T-helper 2 cell treated with Interferon-gamma antibody and Interleukin-4, amounts not matched to agents 100 ng/mL and 5 ng/mL, for 36 hours (primary cell): ENCODE measurements around the gene RGS19. TPM values are rescaled to one million over a fixed set of nuclear protein-coding genes. Genes with fewer than 3 reads are reported as not detected.
"Not testable (repeated sequence)": the region's sequence is repeated elsewhere in the genome, so short reads cannot be mapped to it uniquely, and the experiment has no call there.

Experiments
- intact Hi-C: fragments of 100-400 bp; cut with micrococcal nuclease; formaldehyde crosslinking; loops from one replicate; pipeline ENCODE4 v1.15.1; 2023
- total RNA-seq: library from RNA; stranded (reverse); gene quantifications from 2 replicates; pipeline ENCODE4 v1.2.3, GENCODE V29; 2022

RGS19 gene
- 96.3 and 97.6 TPM in 2 replicates for total RNA-seq

- intact Hi-C loops = loop anchor here (1.0 to 5.0 kb wide), 2 partner anchors 16 to 42 kb away; partner anchors contain the start of genes C20orf204 and TCEA2
Measured at GRCh38 chr20:64079273-64080012, at the start of gene RGS19. Gene RGS19 (minus strand): TSS chr20:64079518. CDS start chr20:64076886, 2,632 bp downstream.

DNA sequence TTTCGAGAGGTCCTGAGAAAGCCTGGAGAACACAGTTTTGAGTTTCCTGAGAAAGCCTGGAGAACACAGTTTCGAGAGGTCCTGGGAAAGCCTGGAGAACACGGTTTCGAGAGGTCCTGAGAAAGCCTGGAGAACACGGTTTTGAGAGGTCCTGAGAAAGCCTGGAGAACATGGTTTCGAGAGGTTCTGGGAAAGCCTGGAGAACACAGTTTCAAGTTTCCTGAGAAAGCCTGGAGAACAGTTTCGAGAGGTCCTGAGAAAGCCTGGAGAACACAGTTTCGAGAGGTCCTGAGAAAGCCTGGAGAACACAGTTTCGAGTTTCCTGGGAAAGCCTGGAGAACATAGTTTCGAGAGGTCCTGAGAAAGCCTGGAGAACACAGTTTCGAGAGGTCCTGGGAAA lies 44.2 kb upstream of the RGS19 start:
- intact Hi-C loops = not testable (repeated sequence)

DNA sequence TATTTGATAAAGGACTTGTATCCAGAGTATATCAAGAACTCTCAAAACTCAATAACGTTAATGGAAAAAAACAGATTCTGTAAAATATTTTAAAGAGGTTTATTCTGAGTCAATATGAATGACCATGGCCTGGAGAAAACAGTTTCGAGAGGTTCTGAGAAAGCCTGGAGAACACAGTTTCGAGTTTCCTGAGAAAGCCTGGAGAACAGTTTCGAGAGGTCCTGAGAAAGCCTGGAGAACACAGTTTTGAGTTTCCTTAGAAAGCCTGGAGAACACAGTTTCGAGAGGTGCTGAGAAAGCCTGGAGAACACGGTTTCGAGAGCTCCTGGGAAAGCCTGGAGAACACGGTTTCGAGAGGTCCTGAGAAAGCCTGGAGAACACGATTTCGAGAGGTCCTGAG lies 43.6 kb upstream of the RGS19 start:
- intact Hi-C loops = not testable (repeated sequence)

- intact Hi-C loops = loop anchor here (2.0 kb wide), 2 partner anchors 39 to 83 kb away; no protein-coding TSS in a partner anchor
Measured at GRCh38 chr20:64121586-64121985, 42.3 kb upstream of the RGS19 start.

- intact Hi-C loops = loop anchor here (2.0 kb wide), 2 partner anchors 37 to 81 kb away; no protein-coding TSS in a partner anchor
Measured at GRCh38 chr20:64119681-64120341, 40.5 kb upstream of the RGS19 start.

- intact Hi-C loops = no loop called here
Measured at GRCh38 chr20:64119301-64119680, 40.0 kb upstream of the RGS19 start.

- intact Hi-C loops = not testable (repeated sequence)
Measured at GRCh38 chr20:64117432-64117777, 38.1 kb upstream of the RGS19 start.

GRCh38 chr20:64116541-64117431 lies 37.5 kb upstream of the RGS19 start:
- intact Hi-C loops = no loop called here

DNA sequence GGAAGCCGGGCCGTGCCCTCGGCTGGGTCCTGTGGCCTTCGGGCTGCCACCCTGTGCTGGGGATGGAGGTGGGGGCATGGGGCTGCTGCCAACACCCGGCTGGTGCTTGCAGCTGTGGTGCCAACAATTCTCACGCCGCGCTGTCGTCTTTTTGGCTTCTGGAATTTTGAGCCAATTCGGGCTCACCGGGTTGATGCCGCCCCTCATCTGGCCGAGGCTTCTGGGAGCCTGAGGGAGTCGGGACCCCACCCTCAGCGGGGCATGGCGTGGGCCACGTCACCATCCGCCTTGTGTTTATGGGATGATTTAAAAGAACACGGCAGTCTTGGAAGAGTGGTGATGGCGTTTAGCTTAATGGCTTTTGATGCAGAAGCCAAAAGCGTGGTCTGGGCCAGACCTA lies 36.7 kb upstream of the RGS19 start:
- intact Hi-C loops = no loop called here

- intact Hi-C loops = no loop called here
Measured at GRCh38 chr20:64115171-64115911, 36.0 kb upstream of the RGS19 start.

DNA sequence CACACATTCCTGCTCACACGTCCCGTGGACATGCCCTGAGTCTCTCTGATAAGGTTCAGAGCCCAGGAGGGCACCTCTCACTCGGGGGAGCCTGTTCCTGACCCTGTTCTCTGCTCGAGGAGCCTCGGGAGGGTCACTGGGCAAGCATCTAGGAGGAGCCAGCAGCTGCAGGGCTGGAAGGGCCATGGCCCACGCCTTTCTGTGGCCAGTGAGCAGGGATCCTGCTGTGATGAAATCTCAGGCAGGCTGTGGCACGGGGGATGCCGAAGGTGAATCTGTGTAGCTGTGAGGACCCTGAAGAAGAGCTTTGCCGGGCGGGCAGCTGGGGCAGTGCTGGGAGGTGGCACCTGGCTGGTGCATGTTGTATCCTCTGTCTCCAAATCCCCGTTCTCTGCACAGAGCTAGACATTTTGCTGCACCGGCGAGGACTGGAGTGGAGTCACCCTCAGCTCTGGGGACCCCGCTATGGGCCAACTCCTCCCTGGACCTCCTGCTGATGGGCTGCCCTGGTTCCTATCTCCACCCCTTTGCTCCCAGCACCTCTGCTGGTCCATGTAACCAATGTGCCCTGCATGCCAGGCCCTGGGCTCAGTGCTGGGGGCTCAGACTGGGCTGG lies 35.1 kb upstream of the RGS19 start:
- intact Hi-C loops = no loop called here

DNA sequence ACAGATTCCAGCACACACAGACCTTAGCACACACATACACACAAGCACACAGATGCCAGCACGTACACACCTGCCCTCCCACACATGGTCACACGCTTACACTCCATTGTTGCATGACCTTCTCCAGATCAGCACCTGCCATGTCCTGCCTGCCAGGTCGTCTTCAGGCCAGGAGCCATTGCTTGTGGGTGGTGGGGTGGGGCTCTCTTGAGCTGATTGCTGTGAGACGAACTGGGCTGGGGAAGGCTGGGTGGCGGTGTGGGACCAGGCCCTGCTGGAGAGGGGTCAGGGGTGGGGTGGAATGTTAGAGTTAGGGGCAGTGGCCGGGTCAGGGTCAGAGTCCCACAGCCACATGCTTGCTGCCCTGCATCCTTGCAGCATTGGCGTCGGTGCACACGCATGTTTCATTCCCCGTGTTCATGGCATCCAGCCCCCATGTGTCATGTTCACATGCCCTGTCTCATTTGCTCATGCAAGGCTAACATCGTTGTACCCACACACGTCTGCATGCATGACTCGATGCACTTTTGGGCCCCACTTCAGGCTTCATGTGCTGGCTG lies 34.6 kb upstream of the RGS19 start:
- intact Hi-C loops = no loop called here

- intact Hi-C loops = no loop called here
Measured at GRCh38 chr20:64113444-64113775, 34.1 kb upstream of the RGS19 start.

- intact Hi-C loops = no loop called here
Measured at GRCh38 chr20:64112691-64113443, 33.5 kb upstream of the RGS19 start.

DNA sequence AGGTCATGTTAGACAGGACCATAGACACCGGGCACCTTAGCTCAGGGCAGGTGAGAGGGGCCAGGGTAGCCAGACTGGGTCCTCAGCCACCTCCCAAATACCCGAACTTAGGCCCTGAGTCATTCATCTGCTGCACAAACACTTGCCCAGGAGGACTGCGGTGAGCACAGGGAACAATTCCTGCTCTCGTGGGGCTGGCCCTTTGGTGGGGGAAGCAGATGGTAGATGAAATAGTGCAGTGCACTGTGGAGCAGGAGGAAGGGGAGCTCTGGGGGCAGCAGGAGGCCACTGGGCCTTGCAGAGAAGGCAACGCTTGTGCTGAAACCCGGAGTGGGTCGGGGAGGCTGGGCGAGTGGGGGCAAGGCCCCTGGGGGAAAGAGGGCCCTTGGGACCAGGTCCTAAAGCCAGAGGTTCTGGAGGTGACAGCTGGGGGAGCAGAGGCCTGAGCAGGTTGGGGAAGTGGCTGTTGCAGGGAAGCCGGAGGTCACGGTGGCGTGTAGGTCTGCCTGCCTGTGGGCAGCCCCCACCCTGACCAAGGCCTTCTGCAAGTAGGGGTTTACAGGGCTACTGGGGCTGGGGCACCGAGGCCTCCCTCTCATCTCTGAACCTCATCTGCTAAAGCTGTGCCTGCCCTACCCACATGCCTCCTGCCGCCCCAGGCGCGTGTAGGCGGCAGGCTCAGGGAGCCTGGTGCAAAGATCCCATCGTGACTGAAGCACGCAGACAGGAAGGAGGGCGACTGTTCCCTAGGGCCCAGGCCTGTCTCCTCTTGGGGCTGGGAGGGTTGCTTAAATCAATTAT lies 32.7 kb upstream of the RGS19 start:
- intact Hi-C loops = no loop called here

GRCh38 chr20:64110411-64111068 lies 31.2 kb upstream of the RGS19 start:
- intact Hi-C loops = no loop called here

GRCh38 chr20:64109831-64110391 lies 30.6 kb upstream of the RGS19 start:
- intact Hi-C loops = no loop called here
